HepG2 (cell line): Measurements from ENCODE around the gene NRSN2. TPM values are rescaled to one million over a fixed set of nuclear protein-coding genes. Genes with fewer than 3 reads are reported as not detected.
A peak's percentile ranks its signal among the peaks of the same experiment; 100 is the strongest.

Source experiments
- ATAC-seq: fragments of 200-7000 bp; cut with Tn5 transposase; 3 replicates; pipeline ENCODE4 v1.9.1; 2020; ENCODE audit warnings: mild to moderate bottlenecking, moderate library complexity
- BruUV-seq: library from RNA; stranded (reverse); fragments of 400-500 nt; replicated peaks from 2 replicates; lab custom pipeline; 2021; lab: Mats Ljungman, UMichigan
- CTCF ChIA-PET: fragments of 300-600 bp; formaldehyde crosslinking; extraction: SDS; loops from one replicate; lab custom pipeline; 2021; ENCODE audit warnings: low total read pairs, inconsistent platforms, low intra/inter-chr PET ratio; lab: Yijun Ruan, JAX
- POLR2A ChIA-PET: fragments of 350-600 bp; sonication (Branson Sonifier 250); formaldehyde crosslinking; loops from one replicate; lab custom pipeline; 2020; ENCODE audit warnings: antibody characterized with exemption, inconsistent platforms; lab: Yijun Ruan, JAX
- DNase-seq: peaks from one replicate; pipeline ENCODE4 v3.0.0-alpha.2; 2015; ENCODE audit warnings: low spot score
- FAIRE-seq: peaks from 3 replicates; lab custom pipeline; 2011; peaks lifted over from hg19 to GRCh38; lab: Jason Lieb, UNC
- H2AFZ ChIP-seq: one replicate; pipeline ENCODE4 v1.6.1; 2011; ENCODE audit warnings: low read length, inconsistent platforms
- H3K27ac ChIP-seq: fragments of 300-600 bp; 3 replicates; pipeline ENCODE4 v1.8.0; 2011; ENCODE audit warnings: mixed run types, mild to moderate bottlenecking, mixed read lengths, low read length, inconsistent platforms; ENCODE audit not compliant: insufficient read depth; ENCODE audit errors: extremely low read length
- H3K27me3 ChIP-seq, 2 experiments: fragments of 200-600 bp in 1 of 2; 2 replicates in 1 of 2; 3 replicates in 1 of 2; pipeline versions ENCODE4 v1.6.0 to v1.8.0; 2011; ENCODE audit warnings: low read length in 2 of 2, mild to moderate bottlenecking in 2 of 2, moderate library complexity in 2 of 2, inconsistent platforms in 1 of 2; ENCODE audit not compliant: insufficient read depth in 2 of 2, control insufficient read depth in 1 of 2
- H3K36me3 ChIP-seq, 2 experiments: fragments of 200-600 bp in 1 of 2; replicated peaks in 1 of 2; 2 replicates in 1 of 2; 3 replicates in 1 of 2; pipeline versions ENCODE4 v1.5.1 to v1.8.0; 2011; ENCODE audit warnings: low read length in 2 of 2, inconsistent platforms in 1 of 2; ENCODE audit not compliant: insufficient read depth in 2 of 2, control insufficient read depth in 1 of 2
- H3K4me1 ChIP-seq: 2 replicates; pipeline ENCODE4 v1.5.1; 2012; ENCODE audit warnings: low read length, inconsistent platforms; ENCODE audit not compliant: insufficient read depth
- H3K4me2 ChIP-seq: 2 replicates; pipeline ENCODE4 v1.6.0; 2011; ENCODE audit warnings: low read depth, low read length, inconsistent platforms
- H3K4me3 ChIP-seq, 3 experiments: fragments of 200-600 bp in 1 of 3; sonication (generic), shearing (Covaris generic) in 1 of 3; replicated peaks in 1 of 3; 2 replicates each; pipeline ENCODE4 v1.5.1; 2011 to 2016; ENCODE audit warnings: low read length in 3 of 3, inconsistent platforms in 2 of 3, low read depth in 2 of 3, mild to moderate bottlenecking in 2 of 3, control low read depth in 1 of 3, mixed read lengths in 1 of 3; ENCODE audit not compliant: insufficient read depth in 1 of 3
- H3K79me2 ChIP-seq: one replicate; pipeline ENCODE4 v1.6.1; 2011; ENCODE audit warnings: low read length, inconsistent platforms; ENCODE audit not compliant: insufficient read depth
- H3K9ac ChIP-seq: 2 replicates; pipeline ENCODE4 v1.6.0; 2011; ENCODE audit warnings: mild to moderate bottlenecking, low read depth, low read length, inconsistent platforms; ENCODE audit not compliant: insufficient read depth
- H3K9me3 ChIP-seq: 2 replicates; pipeline ENCODE4 v1.5.1; 2012; ENCODE audit warnings: mild to moderate bottlenecking, low read length
- H4K20me1 ChIP-seq: 2 replicates; pipeline ENCODE4 v1.6.0; 2011; ENCODE audit warnings: inconsistent platforms, mild to moderate bottlenecking, low read length, moderate library complexity; ENCODE audit not compliant: insufficient read depth
- DZIP1 ChIP-seq: sonication (generic); formaldehyde crosslinking; IDR thresholded peaks from 2 replicates; pipeline ENCODE4 v1.5.0; 2020; ENCODE audit warnings: mild to moderate bottlenecking, missing genetic modification reagents
- NFYB ChIP-seq: sonication (generic); formaldehyde crosslinking; IDR thresholded peaks from 2 replicates; pipeline ENCODE4 v1.4.0; 2020; ENCODE audit warnings: missing genetic modification reagents
- SYNCRIP ChIP-seq: fragments of 200-400 bp; formaldehyde crosslinking; IDR thresholded peaks from 2 replicates; pipeline ENCODE4 v1.6.1; 2018; ENCODE audit warnings: mild to moderate bottlenecking, low read depth, low read length; ENCODE audit not compliant: insufficient read depth
- ZBTB25 ChIP-seq: IDR thresholded peaks from 2 replicates; pipeline ENCODE4 v1.6.1; 2018; ENCODE audit warnings: missing genetic modification reagents
- ZFP90 ChIP-seq: sonication (generic); formaldehyde crosslinking; IDR thresholded peaks from 2 replicates; pipeline ENCODE4 v1.8.0; 2022; ENCODE audit warnings: missing genetic modification reagents, mild to moderate bottlenecking, inconsistent platforms, borderline replicate concordance
- ZHX2 ChIP-seq, 2 experiments: sonication (generic) in 1 of 2; formaldehyde crosslinking in 1 of 2; IDR thresholded peaks; 2 replicates each; pipeline versions ENCODE4 v1.6.1 to v1.9.0; 2014 to 2022; ENCODE audit warnings: antibody characterized with exemption in 1 of 2, borderline replicate concordance in 1 of 2, inconsistent platforms in 1 of 2, low read depth in 1 of 2, missing genetic modification reagents in 1 of 2
- ZNF33A ChIP-seq: sonication (generic); formaldehyde crosslinking; IDR thresholded peaks from 2 replicates; pipeline ENCODE4 v1.5.1; 2020; ENCODE audit warnings: missing genetic modification reagents, mild to moderate bottlenecking, moderate library complexity, borderline replicate concordance
- WGBS: methylation state at CpG from one replicate; pipeline ENCODE4 v1.1.6; 2017; ENCODE audit warnings: low lambda C conversion rate; 5-methylcytosine and 5-hydroxymethylcytosine counted together
- in situ Hi-C: cut with HindIII; loops from 2 replicates; pipeline ENCODE4 v1.10.0; 2017; ENCODE audit warnings: low pct_unique_long_range_greater_than_20kb; ENCODE audit not compliant: extremely low pct_ligation_motif_present
- intact Hi-C: fragments of 100-400 bp; cut with micrococcal nuclease; formaldehyde crosslinking; loops from one replicate; pipeline ENCODE4 v1.10.0; 2022; ENCODE audit not compliant: unreplicated experiment
- polyA plus RNA-seq, 8 experiments: library from polyadenylated mRNA; depleted of rRNA in 3 of 8; stranded (reverse) in 7 of 8; unstranded in 1 of 8; fragments of >200 nt; fragmentation: Illumina TruSeq in 4 of 8; extraction: Trizol in 4 of 8; gene quantifications; 2 replicates each; pipeline versions ENCODE4 v1.2.1 to v1.2.3, GENCODE V29; 2011 to 2016; ENCODE audit warnings: low read depth in 4 of 8, missing spikeins in 1 of 8, mixed read lengths in 1 of 8; ENCODE audit not compliant: insufficient read depth in 1 of 8
- total RNA-seq, 5 experiments: library from RNA; depleted of rRNA; stranded (reverse); fragments of >200 nt; fragmentation: Illumina TruSeq; extraction: Trizol; gene quantifications; 2 replicates each; pipeline ENCODE4 v1.2.3, GENCODE V29; 2016; ENCODE audit warnings: low read depth in 1 of 5

NRSN2 gene
- total and polyA plus RNA-seq, 2 of the 13 experiments (the other 11 are each of a cell fraction or from before 2014, with no cell fraction given), result 32.3 to 49.4 TPM

- TF ChIP-seq ZBTB25 (CRISPR knock-in tag), result peak; percentile 87
Observed at GRCh38 chr20:327186-328026, 19.5 kb upstream of the NRSN2 start (continued).

- Histone ChIP-seq H4K20me1 (peaks cover 37% of the 10 kb centered on the region), H3K27ac (peak overlapping the region; percentile 94), H3K4me2 (peak overlapping the region; percentile 92), H3K79me2 (peaks cover 29% of the 10 kb centered on the region), H2AFZ (no peak overlapping the region), H3K4me1 (peaks cover 40% of the 10 kb centered on the region), H3K9me3 (no peaks in the 10 kb centered on the region), H3K27me3 (no peaks in the 10 kb centered on the region; a peak in 1 of 5 replicates), H3K9ac (peak overlapping the region; percentile 77), H3K4me3 (peak overlapping the region; percentile 62 to 96 (median 93)), H3K36me3 (peaks cover 4 to 9% of the 10 kb centered on the region in 2 experiments; a peak in 2 of 5 replicates)
- intact Hi-C loops, result no loop called here
- FAIRE-seq, result no peak
- WGBS, result 77% methylated on average over 31 of the region's 31 CpGs
- no peak for DNase-seq
- CTCF ChIA-PET, result interaction anchor here (0.8 kb wide), 1 partner anchor 61 kb away, joined by 3 read pairs; no protein-coding TSS in a partner anchor
- BruUV-seq, result no TSS peak
- in situ Hi-C loops, result no loop called here
- POLR2A ChIA-PET, result interaction anchor here (1.1 to 8.3 kb wide), 4 partner anchors 10 to 32 kb away, joined by 3 to 90 read pairs (median 4); partner anchors contain the start of gene NRSN2
- no peak for ATAC-seq
- TF ChIP-seq SYNCRIP (no peak), ZNF33A (no peak), ZFP90 (no peak), ZHX2 (IDR thresholded peaks at IDR 0.05; ENCODE audit: low read depth) (no peak), ZHX2 (CRISPR knock-in tag; IDR thresholded peaks at IDR 0.05; ENCODE audit: borderline replicate concordance) (no peak), DZIP1 (CRISPR knock-in tag) (0 out of 2 replicates have a peak, but pooled peaks have one; percentile 20), NFYB (CRISPR knock-in tag) (no peak)
Observed at GRCh38 chr20:328027-328974, 18.6 kb upstream of the NRSN2 start.
